Choroid plexus epithelial cell (primary cell): ENCODE measurements around the gene SDCBP2.
A peak's percentile ranks its signal among the peaks of the same experiment; 100 is the strongest.

Experiments
- DNase-seq: peaks from one replicate; pipeline ENCODE4 v3.0.0-alpha.2; 2010; ENCODE audit warnings: low read depth
- H3K4me3 ChIP-seq: 2 replicates; pipeline ENCODE4 v1.5.1; 2011; ENCODE audit warnings: low read depth, mild to moderate bottlenecking, control low read depth, low read length, moderate library complexity
- CTCF ChIP-seq: conservative IDR thresholded peaks from 2 replicates; pipeline ENCODE4 v1.5.1; 2011; ENCODE audit warnings: low read depth, mild to moderate bottlenecking, control low read depth, inconsistent platforms, low read length, moderate library complexity

Gene SDCBP2

GRCh38 chr20:1265226-1265915 is 63.6 kb downstream of the SDCBP2 start:
- H3K4me3 ChIP-seq, result peak overlapping the region; percentile 80
- no peak for DNase-seq
- no peak for TF ChIP-seq CTCF

- TF ChIP-seq CTCF, result no peak
- no peak overlapping the region for H3K4me3 ChIP-seq
- DNase-seq, result no peak
These were observed 64.2 kb downstream of the SDCBP2 start for GRCh38 chr20:1264727-1265126.

- no peak for TF ChIP-seq CTCF
- DNase-seq, result peak; percentile 44
- H3K4me3 ChIP-seq, result no peak overlapping the region
These were observed 65.1 kb downstream of the SDCBP2 start for GRCh38 chr20:1263853-1264252.
